GM12878 (cell line): Measurements from ENCODE around the gene CFB.

Source experiments
- CHD1 ChIP-seq: IDR thresholded peaks from 2 replicates; pipeline ENCODE4 v1.6.1; 2012; ENCODE audit warnings: low read depth, low read length, improper control_type of control experiment
- EZH2 ChIP-seq: IDR thresholded peaks from 2 replicates; pipeline ENCODE4 v1.6.1; 2012; ENCODE audit warnings: low read depth, mild to moderate bottlenecking, control low read depth, inconsistent platforms, low read length, borderline replicate concordance; ENCODE audit not compliant: control insufficient read depth
- HDAC2 ChIP-seq: fragments of 200-600 bp; sonication (generic); IDR thresholded peaks from 2 replicates; pipeline ENCODE4 v1.6.1; 2017

DNA sequence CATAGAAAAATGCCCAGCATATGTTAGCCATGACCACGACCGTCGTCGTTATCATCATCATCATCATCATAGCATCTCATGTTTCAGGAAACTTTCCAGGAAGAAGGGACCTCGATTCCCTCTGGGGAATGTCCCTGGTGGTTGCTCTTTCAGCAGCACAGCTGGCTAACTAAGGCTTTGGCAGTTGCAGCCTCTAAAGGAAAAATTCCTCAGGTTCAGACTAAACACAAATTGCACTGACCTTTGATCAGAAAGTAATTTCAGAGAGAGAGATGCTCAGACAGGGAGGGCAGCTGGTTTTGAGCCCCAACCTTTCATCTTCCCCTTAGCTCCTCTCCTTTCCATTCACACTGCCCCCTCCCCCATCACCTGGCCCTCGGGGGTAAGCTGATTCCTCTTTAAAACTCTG is 5.6 kb upstream of the CFB start:
- TF ChIP-seq EZH2 (no peak), CHD1 (no peak), HDAC2 (no peak)
